Vagina (tissue), 2 donors: ENCODE data around the gene HARS1.

ENCODE experiments used
- POLR2A ChIP-seq, 2 donors: fragments of 450-650 bp; IDR thresholded peaks; one replicate each; pipeline ENCODE4 v1.6.1; 2017; ENCODE audit warnings: antibody characterized with exemption in 2 of 2, mild to moderate bottlenecking in 2 of 2, moderate library complexity in 2 of 2
- TF ChIP-seq, protein P1 (sequence below), 3 experiments: fragments of 450-650 bp in 2 of 3; fragments of 200-600 bp in 1 of 3; sonication (generic) in 1 of 3; IDR thresholded peaks; one replicate each; pipeline ENCODE4 v1.5.1; 2017 to 2019; ENCODE audit warnings: antibody characterized with exemption in 3 of 3, mild to moderate bottlenecking in 2 of 3, moderate library complexity in 2 of 3

DNA sequence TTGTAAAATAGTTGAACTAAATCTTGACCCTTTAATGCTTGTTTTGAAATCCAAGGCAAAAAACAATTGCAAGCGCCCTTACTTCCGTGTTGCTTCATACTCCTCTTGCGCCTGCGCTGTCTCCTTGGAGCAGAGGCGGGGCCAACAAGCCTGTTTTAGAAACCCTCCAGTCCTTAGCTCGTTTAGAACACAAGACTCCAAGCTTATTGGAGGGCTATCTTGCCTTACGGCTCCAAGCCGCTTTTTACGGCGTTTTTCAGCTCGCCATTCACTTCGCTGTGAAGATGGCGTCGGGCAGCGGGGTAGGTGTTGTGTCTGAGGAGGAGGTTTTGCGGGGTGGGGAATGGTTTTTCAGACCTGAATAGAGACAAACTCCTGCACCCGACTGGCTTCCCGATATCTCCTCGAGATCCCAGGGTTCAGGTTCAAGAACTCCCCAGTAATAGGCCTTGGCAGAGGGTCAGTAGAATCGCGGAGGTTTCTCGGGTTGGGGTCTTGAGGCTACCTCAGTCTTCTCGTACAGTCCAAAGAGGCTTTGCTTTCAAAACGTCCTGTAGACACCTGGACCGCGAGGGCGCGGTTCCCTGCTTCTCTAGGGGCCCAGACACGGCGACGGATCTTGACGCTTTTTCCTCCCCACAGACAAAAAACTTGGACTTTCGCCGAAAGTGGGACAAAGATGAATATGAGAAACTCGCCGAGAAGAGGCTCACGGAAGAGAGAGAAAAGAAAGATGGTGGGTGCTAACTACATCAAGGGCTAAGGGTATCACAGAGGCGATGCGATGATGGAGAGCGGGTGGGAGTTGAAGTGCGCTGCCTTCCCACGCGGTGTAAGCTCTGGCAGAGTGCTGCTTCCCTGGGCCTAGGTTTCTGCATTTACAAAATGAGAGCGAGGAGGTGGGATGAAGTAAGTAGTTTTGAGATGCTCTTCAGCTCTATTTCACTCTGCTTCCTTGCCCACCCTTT lies 9.3 kb upstream of the HARS1 start, which contains the start of gene ZMAT2:
- peak in 1 of 2 donors; percentile 45 for TF ChIP-seq POLR2A (IDR thresholded peaks at IDR 0.05)
- TF ChIP-seq, protein P1, sequence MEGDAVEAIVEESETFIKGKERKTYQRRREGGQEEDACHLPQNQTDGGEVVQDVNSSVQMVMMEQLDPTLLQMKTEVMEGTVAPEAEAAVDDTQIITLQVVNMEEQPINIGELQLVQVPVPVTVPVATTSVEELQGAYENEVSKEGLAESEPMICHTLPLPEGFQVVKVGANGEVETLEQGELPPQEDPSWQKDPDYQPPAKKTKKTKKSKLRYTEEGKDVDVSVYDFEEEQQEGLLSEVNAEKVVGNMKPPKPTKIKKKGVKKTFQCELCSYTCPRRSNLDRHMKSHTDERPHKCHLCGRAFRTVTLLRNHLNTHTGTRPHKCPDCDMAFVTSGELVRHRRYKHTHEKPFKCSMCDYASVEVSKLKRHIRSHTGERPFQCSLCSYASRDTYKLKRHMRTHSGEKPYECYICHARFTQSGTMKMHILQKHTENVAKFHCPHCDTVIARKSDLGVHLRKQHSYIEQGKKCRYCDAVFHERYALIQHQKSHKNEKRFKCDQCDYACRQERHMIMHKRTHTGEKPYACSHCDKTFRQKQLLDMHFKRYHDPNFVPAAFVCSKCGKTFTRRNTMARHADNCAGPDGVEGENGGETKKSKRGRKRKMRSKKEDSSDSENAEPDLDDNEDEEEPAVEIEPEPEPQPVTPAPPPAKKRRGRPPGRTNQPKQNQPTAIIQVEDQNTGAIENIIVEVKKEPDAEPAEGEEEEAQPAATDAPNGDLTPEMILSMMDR (IDR thresholded peaks at IDR 0.05): no peak
